NCI-H1436 (cell line): ENCODE data around the gene HSD17B1.

Source experiments
- DNase-seq: peaks from one replicate; lab custom pipeline; 2025; lab: John Stamatoyannopoulos, UW

The HSD17B1 gene

GRCh38 chr17:42566883-42567573, 14.3 kb downstream of the HSD17B1 start, which contains the start of gene MLX:
TSS of gene MLX (plus strand) at chr17:42567100. CDS start at chr17:42567125, 25 bp downstream.
- peak; percentile 95 for DNase-seq

GRCh38 chr17:42568341-42569111, 15.8 kb downstream of the HSD17B1 start:
- no peak for DNase-seq

- DNase-seq: no peak
Measured at GRCh38 chr17:42571435-42572225, 18.9 kb downstream of the HSD17B1 start.

GRCh38 chr17:42573095-42573494, 20.4 kb downstream of the HSD17B1 start:
- DNase-seq: no peak

DNA sequence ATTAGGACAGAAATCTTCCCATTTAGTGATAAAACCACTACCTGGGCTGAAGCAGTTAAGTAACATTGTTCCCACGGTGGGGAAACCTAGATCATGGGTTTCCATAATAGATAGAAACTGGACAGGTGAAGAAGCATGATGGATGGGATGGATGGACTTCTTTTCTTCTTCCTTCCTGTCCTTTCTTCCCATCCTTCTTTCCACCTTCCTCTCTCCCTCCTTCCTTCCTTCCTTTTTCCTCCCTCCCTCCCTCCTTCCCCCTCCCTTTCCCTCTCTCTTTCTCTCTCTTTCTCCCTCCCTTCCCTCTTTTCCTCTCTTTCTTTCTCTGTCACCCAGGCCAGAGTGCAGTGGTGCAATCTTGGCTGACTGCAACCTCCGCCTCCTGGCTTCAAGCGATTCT, 21.7 kb downstream of the HSD17B1 start:
- DNase-seq: no peak

- DNase-seq: no peak
Measured at GRCh38 chr17:42577140-42577531, 24.4 kb downstream of the HSD17B1 start.

- DNase-seq: peak; percentile 97
Measured at GRCh38 chr17:42577532-42578281, 25.0 kb downstream of the HSD17B1 start, which contains the start of gene PSMC3IP. TSS of gene PSMC3IP (minus strand) at chr17:42577729. CDS start at chr17:42577686, 43 bp downstream.

GRCh38 chr17:42578282-42578869, 25.7 kb downstream of the HSD17B1 start:
- peak; percentile 83 for DNase-seq

DNA sequence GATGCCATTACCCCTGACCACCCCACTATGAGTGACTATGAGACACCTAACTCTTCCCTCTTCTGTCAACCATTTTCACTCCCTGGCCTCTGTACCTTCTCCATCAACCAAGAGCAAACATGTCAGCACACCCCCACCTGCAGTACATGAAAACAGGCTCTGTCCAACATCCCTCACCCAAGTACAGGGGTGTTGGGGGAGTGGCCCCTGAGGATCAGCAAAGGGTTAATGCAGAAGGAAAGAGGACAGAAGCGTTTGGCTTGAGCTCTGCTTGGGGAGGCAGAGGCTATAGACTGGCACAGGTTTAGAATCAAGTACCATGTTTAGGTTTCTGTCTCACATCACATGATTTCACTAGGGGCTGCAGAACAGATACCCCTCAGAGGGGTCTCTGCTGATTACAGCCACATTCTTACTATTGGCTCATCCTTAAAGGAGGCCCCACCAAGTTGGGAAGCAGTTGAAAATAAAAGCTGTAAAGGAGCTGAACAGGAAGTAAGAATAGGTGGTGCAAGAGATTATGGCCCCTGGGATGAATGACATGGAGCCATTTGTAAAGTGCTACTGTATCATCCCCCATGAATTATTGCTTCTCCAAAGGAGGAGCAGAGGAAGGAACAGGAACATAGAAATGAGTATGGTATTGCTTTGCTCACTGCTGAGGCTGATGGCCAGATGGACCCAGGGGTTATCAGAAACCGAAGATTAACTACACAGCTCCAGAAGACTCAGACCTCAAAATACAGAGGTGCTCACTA, 27.2 kb downstream of the HSD17B1 start:
- DNase-seq: no peak

DNA sequence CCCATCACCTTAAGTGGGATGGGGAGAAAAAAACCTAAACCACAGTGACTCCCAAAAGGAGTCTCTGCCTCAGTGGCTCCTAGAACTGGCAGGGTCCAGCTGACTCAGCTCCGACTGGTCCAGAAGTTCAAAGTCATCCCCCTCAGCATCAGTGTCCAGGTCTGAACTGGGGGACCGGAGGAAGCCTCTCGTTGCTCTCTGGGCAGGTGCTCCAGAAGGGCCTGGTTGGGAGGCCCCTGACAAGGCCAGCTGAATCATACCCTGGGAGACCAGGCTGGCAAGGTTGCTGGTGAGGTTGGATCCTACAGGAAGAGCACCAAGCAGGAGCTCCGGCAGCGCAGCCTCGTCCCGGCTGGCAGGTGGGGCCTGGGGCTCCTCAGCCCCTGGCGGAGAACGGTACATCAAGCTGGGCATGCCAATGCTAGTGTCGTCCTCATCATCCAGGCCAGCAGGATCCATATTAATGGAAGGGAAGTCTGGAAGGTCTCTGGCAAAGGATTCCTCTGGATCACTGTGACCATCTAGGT, 29.1 kb downstream of the HSD17B1 start:
- DNase-seq: no peak

DNA sequence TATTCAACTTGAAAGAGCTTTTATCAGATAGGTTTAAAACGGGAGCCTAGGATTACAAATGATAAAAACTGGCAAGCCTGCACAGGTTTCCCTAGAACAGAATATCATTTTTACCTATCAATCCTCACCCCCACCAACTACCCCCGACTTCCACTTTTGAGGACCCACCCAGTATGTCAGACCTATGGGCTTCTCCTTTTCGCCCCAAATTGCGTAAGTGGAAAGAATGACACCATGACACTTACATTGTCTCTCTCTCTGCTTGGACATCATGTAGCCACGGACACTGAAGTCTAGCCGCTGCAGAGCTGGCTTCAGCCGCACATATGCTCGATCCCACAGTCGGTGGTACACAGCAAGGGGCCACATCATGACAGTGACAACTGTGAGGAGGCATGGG, 32.2 kb downstream of the HSD17B1 start:
- DNase-seq: no peak

- no peak for DNase-seq
Measured at GRCh38 chr17:42585353-42585752, 32.6 kb downstream of the HSD17B1 start.

DNA sequence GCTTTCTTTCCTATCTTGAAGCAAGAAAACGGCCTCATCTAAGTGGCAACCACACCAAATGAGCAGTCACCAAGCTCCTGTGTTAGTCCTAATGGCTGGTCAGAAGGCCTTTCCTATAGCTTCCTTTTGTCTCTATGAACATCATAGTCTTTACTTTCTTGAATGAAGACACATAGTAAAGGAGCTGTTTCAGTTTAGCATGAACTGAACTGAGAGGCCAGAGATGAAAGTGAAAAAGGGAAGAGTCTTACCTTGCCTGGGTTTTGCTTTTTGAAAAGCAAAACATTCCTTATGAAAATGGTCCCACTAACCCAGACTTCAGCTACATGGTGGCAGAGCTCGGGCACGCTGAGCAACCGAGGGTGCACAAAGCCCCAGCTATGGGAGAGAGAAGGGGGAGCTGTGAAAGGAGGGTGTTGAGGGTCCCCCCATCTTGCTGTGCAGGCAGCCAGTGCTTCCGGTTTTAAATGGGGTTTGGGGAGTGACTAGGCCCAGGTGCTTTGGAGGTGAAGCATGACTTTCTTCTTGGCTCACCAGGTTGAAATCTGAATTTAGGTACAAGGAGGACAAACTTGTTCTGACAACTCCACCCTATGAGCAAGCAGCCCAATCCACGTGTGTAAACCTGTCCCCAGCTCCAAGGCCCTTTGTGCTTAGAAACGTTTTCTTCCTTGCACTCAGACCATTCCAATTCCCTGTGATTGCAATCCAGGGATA, 33.9 kb downstream of the HSD17B1 start:
- DNase-seq: no peak

DNA sequence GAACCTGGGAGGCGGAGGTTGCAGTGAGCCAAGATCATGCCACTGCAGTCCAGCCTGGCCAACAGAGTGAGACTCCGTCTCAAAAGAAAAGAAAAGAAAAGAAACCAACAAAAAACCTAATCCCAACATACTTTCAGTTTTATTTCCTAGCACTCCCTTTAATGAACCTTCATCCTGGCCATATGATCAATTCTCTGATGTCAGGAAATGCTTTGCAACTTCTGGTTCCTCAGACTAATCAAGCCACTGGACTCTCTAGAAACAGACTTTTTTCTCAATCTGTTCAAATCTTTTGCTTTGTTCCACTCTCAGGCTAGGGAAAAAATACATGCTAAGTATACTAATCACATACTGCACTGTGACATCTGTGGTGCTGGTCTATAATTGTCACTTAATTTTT, 38.2 kb downstream of the HSD17B1 start:
- no peak for DNase-seq

GRCh38 chr17:42591411-42591810, 38.7 kb downstream of the HSD17B1 start:
- DNase-seq: no peak

DNA sequence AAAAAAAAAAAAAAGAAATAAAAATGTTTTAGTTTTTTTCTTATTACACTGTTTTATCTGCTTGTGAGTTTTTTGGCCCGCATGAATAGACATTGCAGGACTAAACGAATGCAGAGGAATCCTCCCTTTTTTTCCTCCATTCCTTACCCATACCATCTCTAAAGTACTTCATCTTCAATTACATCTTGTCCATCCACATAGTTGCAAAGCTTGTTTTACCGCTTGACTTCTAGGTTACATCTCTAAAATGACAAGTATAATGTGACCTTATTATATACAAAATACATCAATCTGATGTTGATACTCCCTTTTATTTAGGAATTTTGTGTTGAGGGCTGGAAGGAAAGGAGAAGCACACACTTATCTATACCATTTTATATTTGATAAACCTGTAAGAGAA, 43.7 kb downstream of the HSD17B1 start:
- no peak for DNase-seq

- DNase-seq: peak; percentile 69
Measured at GRCh38 chr17:42598905-42599304, 46.2 kb downstream of the HSD17B1 start.

- DNase-seq: peak; percentile 3
Measured at GRCh38 chr17:42603318-42603717, 50.6 kb downstream of the HSD17B1 start.
